ENCODE data around the gene SHISAL2B.

DNA sequence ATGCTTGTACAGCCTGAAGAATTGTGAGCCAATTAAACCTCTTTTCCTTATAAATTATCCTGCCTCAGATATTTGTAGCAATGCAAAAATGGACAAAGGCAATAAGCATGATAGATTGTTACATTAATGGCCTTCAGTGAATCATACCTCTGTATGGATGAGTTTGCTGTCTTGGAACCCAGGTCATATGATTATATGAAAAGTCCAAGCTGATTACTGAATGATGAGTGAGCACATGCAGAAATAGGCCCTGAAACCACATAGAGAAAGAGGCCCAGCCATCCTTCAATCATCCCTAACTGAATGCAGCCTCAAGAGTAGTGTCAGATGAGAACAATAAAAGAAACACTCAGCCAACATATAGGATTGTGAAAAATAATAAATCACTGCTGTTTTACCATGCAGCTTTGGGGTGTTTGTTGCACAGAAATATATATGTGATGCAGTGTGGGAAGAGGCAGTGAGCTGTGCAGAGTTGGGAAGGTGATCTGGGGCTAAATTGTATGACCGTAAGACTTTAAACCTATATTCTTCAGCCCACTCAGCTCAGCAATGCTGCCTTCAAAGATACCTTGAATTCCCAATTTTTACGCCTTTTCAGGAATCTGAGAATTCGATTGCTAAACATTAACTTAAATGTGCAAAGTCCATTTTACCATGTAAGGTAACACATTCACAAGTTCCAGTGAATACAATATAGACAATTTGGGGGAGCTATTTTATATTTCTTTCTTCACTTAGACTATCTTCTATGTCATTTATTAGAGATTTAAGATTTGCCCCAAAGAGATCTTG lies 36.3 kb upstream of the SHISAL2B start:
- TF ChIP-seq, protein P1, sequence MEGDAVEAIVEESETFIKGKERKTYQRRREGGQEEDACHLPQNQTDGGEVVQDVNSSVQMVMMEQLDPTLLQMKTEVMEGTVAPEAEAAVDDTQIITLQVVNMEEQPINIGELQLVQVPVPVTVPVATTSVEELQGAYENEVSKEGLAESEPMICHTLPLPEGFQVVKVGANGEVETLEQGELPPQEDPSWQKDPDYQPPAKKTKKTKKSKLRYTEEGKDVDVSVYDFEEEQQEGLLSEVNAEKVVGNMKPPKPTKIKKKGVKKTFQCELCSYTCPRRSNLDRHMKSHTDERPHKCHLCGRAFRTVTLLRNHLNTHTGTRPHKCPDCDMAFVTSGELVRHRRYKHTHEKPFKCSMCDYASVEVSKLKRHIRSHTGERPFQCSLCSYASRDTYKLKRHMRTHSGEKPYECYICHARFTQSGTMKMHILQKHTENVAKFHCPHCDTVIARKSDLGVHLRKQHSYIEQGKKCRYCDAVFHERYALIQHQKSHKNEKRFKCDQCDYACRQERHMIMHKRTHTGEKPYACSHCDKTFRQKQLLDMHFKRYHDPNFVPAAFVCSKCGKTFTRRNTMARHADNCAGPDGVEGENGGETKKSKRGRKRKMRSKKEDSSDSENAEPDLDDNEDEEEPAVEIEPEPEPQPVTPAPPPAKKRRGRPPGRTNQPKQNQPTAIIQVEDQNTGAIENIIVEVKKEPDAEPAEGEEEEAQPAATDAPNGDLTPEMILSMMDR (conservative IDR thresholded peaks at IDR 0.05): no peak
- no peak for TF ChIP-seq EZH2 (IDR thresholded peaks at IDR 0.05; ENCODE audit: low read depth)

Data from PC-9 (cell line).